IMR-90 (cell line): ENCODE measurements around the gene PKP4. TPM values are rescaled to one million over a fixed set of nuclear protein-coding genes. Genes with fewer than 3 reads are reported as not detected.

Experiments used
- ATAC-seq: fragments of 200-7000 bp; cut with Tn5 transposase; 2 replicates; pipeline ENCODE4 v1.9.1; 2020; ENCODE audit warnings: low read depth, mild to moderate bottlenecking, moderate library complexity
- BruUV-seq: library from RNA; stranded (reverse); fragments of 400-500 nt; replicated peaks from 2 replicates; lab custom pipeline; 2021; lab: Mats Ljungman, UMichigan
- CTCF ChIA-PET: fragments of 300-600 bp; formaldehyde crosslinking; extraction: SDS; loops from one replicate; lab custom pipeline; 2021; ENCODE audit warnings: antibody characterized with exemption; lab: Yijun Ruan, JAX
- POLR2A ChIA-PET: fragments of 300-600 bp; sonication (Branson Sonifier 250); formaldehyde crosslinking; loops from one replicate; lab custom pipeline; 2022; ENCODE audit warnings: antibody characterized with exemption; ENCODE audit not compliant: unreplicated experiment; lab: Charles Lee
- DNase-seq: peaks from one replicate; pipeline ENCODE4 v3.0.0; 2013
- H2AFZ ChIP-seq: replicated peaks from 2 replicates; pipeline ENCODE3; 2013; ENCODE audit warnings: low read length, mild to moderate bottlenecking; ENCODE audit not compliant: poor library complexity
- H2AK5ac ChIP-seq: 2 replicates; pipeline ENCODE4 v1.6.1; 2013; ENCODE audit warnings: low read depth, low read length, inconsistent platforms
- H2AK9ac ChIP-seq: replicated peaks from 2 replicates; pipeline ENCODE3; 2013; ENCODE audit warnings: mild to moderate bottlenecking, low read depth, low read length, moderate library complexity; ENCODE audit not compliant: poor library complexity
- H2BK120ac ChIP-seq: 2 replicates; pipeline ENCODE4 v1.6.1; 2013; ENCODE audit warnings: low read depth, low read length, inconsistent platforms
- H2BK15ac ChIP-seq: 3 replicates; pipeline ENCODE4 v1.6.1; 2013; ENCODE audit warnings: low read depth, low read length, inconsistent platforms
- H2BK20ac ChIP-seq: 2 replicates; pipeline ENCODE4 v1.6.1; 2013; ENCODE audit warnings: low read depth, mild to moderate bottlenecking, inconsistent platforms, low read length, moderate library complexity
- H2BK5ac ChIP-seq: 2 replicates; pipeline ENCODE4 v1.6.1; 2013; ENCODE audit warnings: mild to moderate bottlenecking, low read depth, low read length, inconsistent platforms; ENCODE audit not compliant: poor library complexity, severe bottlenecking
- H3K14ac ChIP-seq: replicated peaks from 2 replicates; pipeline ENCODE4 v1.6.1; 2013; ENCODE audit warnings: low read depth, low read length, inconsistent platforms
- H3K18ac ChIP-seq: 2 replicates; pipeline ENCODE4 v1.6.1; 2013; ENCODE audit warnings: low read depth, low read length, control low read depth
- H3K23ac ChIP-seq: 2 replicates; pipeline ENCODE4 v1.6.1; 2013; ENCODE audit warnings: low read depth, low read length, inconsistent platforms
- H3K27ac ChIP-seq: 2 replicates; pipeline ENCODE4 v1.5.1; 2013; ENCODE audit warnings: mild to moderate bottlenecking, control low read depth, low read length; ENCODE audit not compliant: insufficient read depth
- H3K27me3 ChIP-seq: 2 replicates; pipeline ENCODE4 v1.6.1; 2013; ENCODE audit warnings: low read length; ENCODE audit not compliant: control insufficient read depth, insufficient read depth
- H3K36me3 ChIP-seq: 2 replicates; pipeline ENCODE4 v1.6.1; 2013; ENCODE audit warnings: low read length, mixed read lengths; ENCODE audit not compliant: control insufficient read depth, insufficient read depth
- H3K4ac ChIP-seq: 2 replicates; pipeline ENCODE4 v1.6.1; 2013; ENCODE audit warnings: low read depth, low read length, inconsistent platforms
- H3K4me1 ChIP-seq: 2 replicates; pipeline ENCODE4 v1.6.1; 2013; ENCODE audit warnings: low read length, mixed read lengths; ENCODE audit not compliant: control insufficient read depth, insufficient read depth
- H3K4me2 ChIP-seq: 2 replicates; pipeline ENCODE4 v1.6.1; 2013; ENCODE audit warnings: low read depth, mild to moderate bottlenecking, control low read depth, low read length, moderate library complexity
- H3K4me3 ChIP-seq: 2 replicates; pipeline ENCODE4 v1.5.1; 2013; ENCODE audit warnings: low read depth, mild to moderate bottlenecking, control low read depth, low read length, moderate library complexity; ENCODE audit not compliant: insufficient read depth
- H3K56ac ChIP-seq: 2 replicates; pipeline ENCODE4 v1.6.1; 2013; ENCODE audit warnings: low read length, inconsistent platforms; ENCODE audit not compliant: insufficient read depth; ENCODE audit errors: extremely low read depth
- H3K79me1 ChIP-seq, 2 experiments: 2 replicates each; pipeline ENCODE4 v1.6.1; 2013; ENCODE audit warnings: low read length in 2 of 2, inconsistent platforms in 1 of 2, low read depth in 1 of 2
- H3K9ac ChIP-seq: 2 replicates; pipeline ENCODE4 v1.6.1; 2013; ENCODE audit warnings: low read depth, low read length, control low read depth
- H3K9me1 ChIP-seq: 2 replicates; pipeline ENCODE4 v1.6.1; 2013; ENCODE audit warnings: low read length, inconsistent platforms; ENCODE audit not compliant: insufficient read depth
- H3K9me3 ChIP-seq: 2 replicates; pipeline ENCODE4 v1.6.1; 2013; ENCODE audit warnings: low read length; ENCODE audit not compliant: control insufficient read depth, insufficient read depth
- H4K20me1 ChIP-seq: 2 replicates; pipeline ENCODE4 v1.6.1; 2013; ENCODE audit warnings: low read length, inconsistent platforms; ENCODE audit not compliant: insufficient read depth
- H4K5ac ChIP-seq: 2 replicates; pipeline ENCODE4 v1.6.1; 2013; ENCODE audit warnings: mild to moderate bottlenecking, low read depth, low read length, control low read depth
- H4K8ac ChIP-seq, 2 experiments: 2 replicates each; pipeline ENCODE4 v1.6.1; 2013; ENCODE audit warnings: low read depth in 2 of 2, low read length in 2 of 2, control low read depth in 1 of 2, inconsistent platforms in 1 of 2
- H4K91ac ChIP-seq: 2 replicates; pipeline ENCODE4 v1.6.1; 2013; ENCODE audit warnings: low read depth, low read length, inconsistent platforms; ENCODE audit not compliant: insufficient read depth
- BHLHE40 ChIP-seq: fragments of 150-350 bp; IDR thresholded peaks from 2 replicates; pipeline ENCODE4 v1.6.1; 2016; ENCODE audit warnings: mild to moderate bottlenecking, low read depth, low read length
- CEBPB ChIP-seq: IDR thresholded peaks from 2 replicates; pipeline ENCODE4 v1.6.1; 2012; ENCODE audit warnings: low read depth, low read length, improper control_type of control experiment
- CHD1 ChIP-seq: IDR thresholded peaks from 2 replicates; pipeline ENCODE4 v1.6.1; 2012; ENCODE audit warnings: low read depth, low read length, improper control_type of control experiment
- CTCF ChIP-seq: conservative IDR thresholded peaks from 2 replicates; pipeline ENCODE4 v1.5.1; 2012; ENCODE audit warnings: mild to moderate bottlenecking, low read depth, low read length, improper control_type of control experiment
- ELK1 ChIP-seq: fragments of 150-350 bp; IDR thresholded peaks from 2 replicates; pipeline ENCODE4 v1.6.1; 2016; ENCODE audit warnings: low read depth, mild to moderate bottlenecking, low read length, moderate library complexity, borderline replicate concordance
- FOS ChIP-seq: fragments of 150-350 bp; IDR thresholded peaks from 2 replicates; pipeline ENCODE4 v1.6.1; 2016; ENCODE audit warnings: low read depth, low read length
- MAFK ChIP-seq: IDR thresholded peaks from 2 replicates; pipeline ENCODE4 v1.6.1; 2012; ENCODE audit warnings: low read depth, low read length, improper control_type of control experiment
- MAZ ChIP-seq: IDR thresholded peaks from 2 replicates; pipeline ENCODE4 v1.6.1; 2012; ENCODE audit warnings: low read depth, mild to moderate bottlenecking, low read length, improper control_type of control experiment, moderate library complexity, borderline replicate concordance
- MXI1 ChIP-seq: IDR thresholded peaks from 2 replicates; pipeline ENCODE4 v1.6.1; 2012; ENCODE audit warnings: low read depth, mild to moderate bottlenecking, low read length, moderate library complexity, borderline replicate concordance
- NFE2L2 ChIP-seq: fragments of 150-350 bp; IDR thresholded peaks from 2 replicates; pipeline ENCODE4 v1.6.1; 2016; ENCODE audit warnings: low read depth, mild to moderate bottlenecking, low read length
- POLR2A ChIP-seq: IDR thresholded peaks from 2 replicates; pipeline ENCODE4 v1.6.1; 2012; ENCODE audit warnings: mild to moderate bottlenecking, low read depth, low read length
- RAD21 ChIP-seq: IDR thresholded peaks from 2 replicates; pipeline ENCODE4 v1.6.1; 2012; ENCODE audit warnings: low read length, improper control_type of control experiment
- RCOR1 ChIP-seq: IDR thresholded peaks from 2 replicates; pipeline ENCODE4 v1.6.1; 2012; ENCODE audit warnings: mild to moderate bottlenecking, low read length, improper control_type of control experiment; ENCODE audit not compliant: insufficient replicate concordance
- RFX5 ChIP-seq: IDR thresholded peaks from 2 replicates; pipeline ENCODE4 v1.8.0; 2012; ENCODE audit warnings: low read depth, mild to moderate bottlenecking, low read length, moderate library complexity
- SMC3 ChIP-seq: fragments of 150-350 bp; IDR thresholded peaks from 2 replicates; pipeline ENCODE4 v1.6.1; 2016; ENCODE audit warnings: low read depth, mild to moderate bottlenecking, antibody characterized with exemption, low read length, moderate library complexity
- USF2 ChIP-seq: fragments of 150-350 bp; IDR thresholded peaks from 2 replicates; pipeline ENCODE4 v1.6.1; 2017; ENCODE audit warnings: mild to moderate bottlenecking, antibody characterized with exemption, low read length, low read depth
- WGBS, 2 experiments: methylation state at CpG; one replicate each; pipeline versions ENCODE4 v1.1.5 to v1.1.7; 2013; ENCODE audit warnings: missing lambda C conversion rate in 2 of 2; ENCODE audit not compliant: insufficient read length in 1 of 2; ENCODE audit errors: extremely low coverage in 2 of 2; 5-methylcytosine and 5-hydroxymethylcytosine counted together
- dilution Hi-C: fragments of 300-500 bp; cut with HindIII; formaldehyde crosslinking; loops from one replicate; pipeline ENCODE4 v1.14.3; 2018; ENCODE audit warnings: low sequenced_read_pairs; ENCODE audit not compliant: unreplicated experiment
- in situ Hi-C: fragments of 300-500 bp; cut with MboI; formaldehyde crosslinking; loops from 3 replicates; pipeline ENCODE4 v1.14.3; 2019; ENCODE audit warnings: low sequenced_read_pairs, inconsistent platforms, mixed read lengths
- intact Hi-C: fragments of 100-400 bp; cut with micrococcal nuclease; formaldehyde crosslinking; loops from 2 replicates; pipeline ENCODE4 v1.10.0; 2022
- polyA plus RNA-seq, 3 experiments: library from polyadenylated mRNA; depleted of rRNA; stranded (reverse); fragments of >200 nt; gene quantifications; 2 replicates each; pipeline ENCODE4 v1.2.3, GENCODE V29; 2012; ENCODE audit warnings: low replicate concordance in 1 of 3
- total RNA-seq: library from RNA; depleted of rRNA; stranded (reverse); fragments of >200 nt; gene quantifications from 2 replicates; pipeline ENCODE4 v1.2.3, GENCODE V29; 2012

The PKP4 gene
- total and polyA plus RNA-seq, 2 of the 4 experiments (the other 2 are of a cell fraction), result 20.1 to 37.8 TPM

GRCh38 chr2:158458617-158458920 is 1.8 kb downstream of the PKP4 start:
- dilution Hi-C loops, result no loop called here
- H4K91ac ChIP-seq, result peak overlapping the region; percentile 6; the same call in 1 of the 2 replicates
- ChIA-PET POLR2A (no interaction called here), CTCF (interaction anchor here (0.7 to 2.5 kb wide), 9 partner anchors 8 to 677 kb away, joined by 3 to 11 read pairs (median 5); no protein-coding TSS in a partner anchor)
- peak overlapping the region; percentile 28 for H2BK5ac ChIP-seq
- peaks cover 12 to 45% of the 10 kb centered on the region in 2 experiments for H3K79me1 ChIP-seq
- H2BK20ac ChIP-seq, result no peak overlapping the region
- H3K18ac ChIP-seq, result no peak overlapping the region
- intact Hi-C loops, result loop anchor here (1.0 to 10.0 kb wide), 8 partner anchors 79 to 674 kb away; no protein-coding TSS in a partner anchor
- H4K20me1 ChIP-seq, result peaks cover 31% of the 10 kb centered on the region
- peaks cover 2% of the 10 kb centered on the region for H3K4me1 ChIP-seq
- no peaks in the 10 kb centered on the region for H3K9me3 ChIP-seq
- no peaks in the 10 kb centered on the region for H3K36me3 ChIP-seq
- no peak overlapping the region for H4K5ac ChIP-seq
- H4K8ac ChIP-seq, result no peak overlapping the region
- H3K9me1 ChIP-seq, result peaks cover 5% of the 10 kb centered on the region; the same call in 1 of the 2 replicates
- in situ Hi-C loops, result loop anchor here (10.0 kb wide), 1 partner anchor 286 kb away; no protein-coding TSS in a partner anchor
- H2BK120ac ChIP-seq, result 0 out of 2 replicates have a peak overlapping the region, but pooled peaks have one; percentile 4
- H2AK5ac ChIP-seq, result no peak overlapping the region
- TF ChIP-seq NFE2L2, result no peak
- no peak for TF ChIP-seq MAFK
- no peak for TF ChIP-seq CHD1
- TF ChIP-seq RAD21, result no peak
- TF ChIP-seq CTCF, result no peak
- no peak for TF ChIP-seq SMC3
- no peak for TF ChIP-seq MAZ
- no peak for TF ChIP-seq FOS
- no peak for TF ChIP-seq CEBPB
- TF ChIP-seq RFX5, result no peak
- no peak for TF ChIP-seq BHLHE40
- TF ChIP-seq POLR2A, result no peak
- TF ChIP-seq USF2, result no peak
- no peak for TF ChIP-seq ELK1
- TF ChIP-seq RCOR1, result no peak
- TF ChIP-seq MXI1, result no peak
- peak overlapping the region; percentile 5; the same call in 1 of the 2 replicates for H3K14ac ChIP-seq
- H2AK9ac ChIP-seq, result no peak overlapping the region
- H2AFZ ChIP-seq, result peak overlapping the region; percentile 96
- H3K4ac ChIP-seq, result peak overlapping the region; percentile 18; the same call in 1 of the 2 replicates
- no peak overlapping the region for H3K27ac ChIP-seq
- DNase-seq, result peak; percentile 26
- H2BK15ac ChIP-seq, result no peak overlapping the region
- WGBS, 2 experiments, result no CpG with 5 or more reads among the region's 9 CpGs
- H3K4me2 ChIP-seq, result peak overlapping the region; percentile 96
- H3K56ac ChIP-seq, result no peak overlapping the region
- no peak for ATAC-seq
- no TSS peak for BruUV-seq
- 0 out of 2 replicates have a peak, but pooled peaks cover 2% of the 10 kb centered on the region for H3K27me3 ChIP-seq
- peak overlapping the region; percentile 90 for H3K4me3 ChIP-seq
- H3K23ac ChIP-seq, result peak overlapping the region; percentile 69
- peak overlapping the region; percentile 71; the same call in 1 of the 2 replicates for H3K9ac ChIP-seq
